OCI-LY1 (cell line): Measurements from ENCODE around the gene MED28.

ENCODE experiments used
- H2AFZ ChIP-seq: fragments of 200-600 bp; sonication (generic), shearing (Covaris generic); 2 replicates; pipeline ENCODE4 v1.6.0; 2014; ENCODE audit warnings: antibody characterized with exemption, mild to moderate bottlenecking, low read length
- H3F3A ChIP-seq: fragments of 200-600 bp; sonication (generic), shearing (Covaris generic); 2 replicates; pipeline ENCODE4 v1.6.0; 2014; ENCODE audit warnings: mild to moderate bottlenecking, antibody characterized with exemption, low read length, moderate library complexity; ENCODE audit not compliant: insufficient read depth
- H3K27ac ChIP-seq: fragments of 200-600 bp; sonication (generic); 2 replicates; pipeline ENCODE4 v1.5.1; 2014; ENCODE audit warnings: low read length, mixed run types, mild to moderate bottlenecking, low read depth; ENCODE audit not compliant: poor library complexity, severe bottlenecking
- H3K27me3 ChIP-seq: fragments of 200-600 bp; sonication (generic); 2 replicates; pipeline ENCODE4 v1.6.0; 2014; ENCODE audit warnings: antibody characterized with exemption, mild to moderate bottlenecking, low read length, moderate library complexity; ENCODE audit not compliant: insufficient read depth
- H3K36me3 ChIP-seq: fragments of 200-600 bp; sonication (generic); 2 replicates; pipeline ENCODE4 v1.6.1; 2014; ENCODE audit warnings: mild to moderate bottlenecking, antibody characterized with exemption, low read length, moderate library complexity, mixed read lengths; ENCODE audit not compliant: insufficient read depth
- H3K4me1 ChIP-seq: fragments of 200-600 bp; sonication (generic); 2 replicates; pipeline ENCODE4 v1.5.1; 2014; ENCODE audit warnings: mild to moderate bottlenecking, low read length, moderate library complexity; ENCODE audit not compliant: insufficient read depth, severe bottlenecking
- H3K4me2 ChIP-seq: fragments of 200-600 bp; sonication (generic), shearing (Covaris generic); 2 replicates; pipeline ENCODE4 v1.6.1; 2014; ENCODE audit warnings: low read length
- H3K4me3 ChIP-seq: fragments of 200-600 bp; sonication (generic); 2 replicates; pipeline ENCODE4 v1.5.1; 2014; ENCODE audit warnings: low read length, low read depth, mild to moderate bottlenecking, mixed read lengths; ENCODE audit not compliant: poor library complexity, severe bottlenecking
- H3K79me2 ChIP-seq: fragments of 200-600 bp; shearing (Covaris generic); 2 replicates; pipeline ENCODE4 v1.6.1; 2016; ENCODE audit warnings: mixed run types, low read length, mixed read lengths; ENCODE audit not compliant: insufficient read depth
- H3K9ac ChIP-seq: fragments of 200-600 bp; sonication (generic), shearing (Covaris generic); 2 replicates; pipeline ENCODE4 v1.6.1; 2014; ENCODE audit warnings: mild to moderate bottlenecking, low read length, mixed read lengths
- H3K9me2 ChIP-seq: fragments of 200-600 bp; sonication (generic), shearing (Covaris generic); 2 replicates; pipeline ENCODE4 v1.6.1; 2014; ENCODE audit warnings: low read depth, mild to moderate bottlenecking, low read length, mixed read lengths
- H3K9me3 ChIP-seq: fragments of 200-600 bp; shearing (Covaris generic); 2 replicates; pipeline ENCODE4 v1.6.1; 2014; ENCODE audit warnings: low read length, mixed read lengths
- H4K20me1 ChIP-seq: fragments of 200-600 bp; sonication (generic), shearing (Covaris generic); 2 replicates; pipeline ENCODE4 v1.6.0; 2016; ENCODE audit warnings: mild to moderate bottlenecking, low read length; ENCODE audit not compliant: insufficient read depth
- CTCF ChIP-seq: fragments of 200-600 bp; sonication (generic), shearing (Covaris generic); IDR thresholded peaks from 2 replicates; pipeline ENCODE4 v1.5.1; 2017; ENCODE audit warnings: mild to moderate bottlenecking, antibody characterized with exemption, low read length, moderate library complexity, mixed read lengths
- EZH2 ChIP-seq: fragments of 200-600 bp; sonication (generic), shearing (Covaris generic); IDR thresholded peaks from 2 replicates; pipeline ENCODE4 v1.8.0; 2017; ENCODE audit warnings: borderline replicate concordance, mixed run types, mild to moderate bottlenecking, antibody characterized with exemption, low read length, moderate library complexity, mixed read lengths

MED28 gene

GRCh38 chr4:17664755-17665154, 50.3 kb downstream of the MED28 start:
- Histone ChIP-seq H3K9me3 (no peaks in the 10 kb centered on the region), H2AFZ (no peak overlapping the region), H3K9ac (no peak overlapping the region), H3K79me2 (no peaks in the 10 kb centered on the region), H3K4me2 (peak overlapping the region; percentile 16; the same call in 1 of the 2 replicates), H3K27ac (no peak overlapping the region), H3K36me3 (no peaks in the 10 kb centered on the region), H3K4me3 (no peak overlapping the region), H3K9me2 (no peaks in the 10 kb centered on the region), H4K20me1 (no peaks in the 10 kb centered on the region), H3F3A (no peaks in the 10 kb centered on the region), H3K4me1 (peaks cover 17% of the 10 kb centered on the region), H3K27me3 (no peaks in the 10 kb centered on the region)
- no peak for TF ChIP-seq CTCF
- TF ChIP-seq EZH2, result no peak

- peak overlapping the region; percentile 16; the same call in 1 of the 2 replicates for H3K4me2 ChIP-seq
- H3K9ac ChIP-seq, result no peak overlapping the region
Observed at GRCh38 chr4:17665346-17665745, 50.9 kb downstream of the MED28 start.

GRCh38 chr4:17665852-17666251, 51.4 kb downstream of the MED28 start:
- no peaks in the 10 kb centered on the region for H4K20me1 ChIP-seq
- H2AFZ ChIP-seq, result no peak overlapping the region
- H3F3A ChIP-seq, result no peaks in the 10 kb centered on the region
- H3K4me2 ChIP-seq, result no peak overlapping the region
- no peak overlapping the region for H3K4me3 ChIP-seq
- no peak overlapping the region for H3K27ac ChIP-seq
- TF ChIP-seq EZH2 (no peak), CTCF (no peak)
- H3K9me2 ChIP-seq, result no peaks in the 10 kb centered on the region
- H3K9me3 ChIP-seq, result no peaks in the 10 kb centered on the region
- peaks cover 17% of the 10 kb centered on the region for H3K4me1 ChIP-seq
- H3K9ac ChIP-seq, result no peak overlapping the region
- no peaks in the 10 kb centered on the region for H3K36me3 ChIP-seq
- H3K27me3 ChIP-seq, result no peaks in the 10 kb centered on the region
- H3K79me2 ChIP-seq, result no peaks in the 10 kb centered on the region

More at GRCh38 chr4:17665346-17665745, 50.9 kb downstream of the MED28 start:
- Histone ChIP-seq H2AFZ (no peak overlapping the region), H3K79me2 (no peaks in the 10 kb centered on the region), H3F3A (no peaks in the 10 kb centered on the region), H4K20me1 (no peaks in the 10 kb centered on the region), H3K4me3 (no peak overlapping the region), H3K4me1 (peaks cover 17% of the 10 kb centered on the region), H3K27ac (no peak overlapping the region), H3K27me3 (no peaks in the 10 kb centered on the region), H3K9me2 (no peaks in the 10 kb centered on the region), H3K36me3 (no peaks in the 10 kb centered on the region), H3K9me3 (no peaks in the 10 kb centered on the region)
- TF ChIP-seq EZH2, result no peak
- no peak for TF ChIP-seq CTCF
